C1 segment of cervical spinal cord (tissue), 14 donors: Measurements from ENCODE around the gene SNX18.

Source experiments
- DNase-seq, 14 donors: peaks; one replicate each; lab custom pipeline; 2025; lab: John Stamatoyannopoulos, UW

The SNX18 gene

DNA sequence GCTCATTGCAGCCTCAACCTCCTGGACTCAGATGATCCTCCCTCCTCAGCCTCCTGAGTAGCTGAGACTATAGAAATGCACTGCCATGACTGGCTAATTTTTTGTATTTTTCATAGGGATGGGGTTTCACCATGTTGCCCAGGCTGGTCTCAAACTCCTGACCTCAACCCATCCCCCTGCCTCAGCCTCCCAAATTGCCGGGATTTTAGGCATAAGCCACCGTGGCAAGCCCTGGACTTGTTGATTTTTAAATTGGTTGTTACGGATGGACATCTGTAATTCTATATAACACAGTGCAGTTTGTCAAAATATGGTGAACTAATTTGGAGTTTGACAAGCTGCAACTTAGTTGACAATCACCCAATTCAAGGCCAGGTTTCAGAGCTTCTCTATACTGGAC lies 22.7 kb downstream of the SNX18 start:
- DNase-seq = no peak

DNA sequence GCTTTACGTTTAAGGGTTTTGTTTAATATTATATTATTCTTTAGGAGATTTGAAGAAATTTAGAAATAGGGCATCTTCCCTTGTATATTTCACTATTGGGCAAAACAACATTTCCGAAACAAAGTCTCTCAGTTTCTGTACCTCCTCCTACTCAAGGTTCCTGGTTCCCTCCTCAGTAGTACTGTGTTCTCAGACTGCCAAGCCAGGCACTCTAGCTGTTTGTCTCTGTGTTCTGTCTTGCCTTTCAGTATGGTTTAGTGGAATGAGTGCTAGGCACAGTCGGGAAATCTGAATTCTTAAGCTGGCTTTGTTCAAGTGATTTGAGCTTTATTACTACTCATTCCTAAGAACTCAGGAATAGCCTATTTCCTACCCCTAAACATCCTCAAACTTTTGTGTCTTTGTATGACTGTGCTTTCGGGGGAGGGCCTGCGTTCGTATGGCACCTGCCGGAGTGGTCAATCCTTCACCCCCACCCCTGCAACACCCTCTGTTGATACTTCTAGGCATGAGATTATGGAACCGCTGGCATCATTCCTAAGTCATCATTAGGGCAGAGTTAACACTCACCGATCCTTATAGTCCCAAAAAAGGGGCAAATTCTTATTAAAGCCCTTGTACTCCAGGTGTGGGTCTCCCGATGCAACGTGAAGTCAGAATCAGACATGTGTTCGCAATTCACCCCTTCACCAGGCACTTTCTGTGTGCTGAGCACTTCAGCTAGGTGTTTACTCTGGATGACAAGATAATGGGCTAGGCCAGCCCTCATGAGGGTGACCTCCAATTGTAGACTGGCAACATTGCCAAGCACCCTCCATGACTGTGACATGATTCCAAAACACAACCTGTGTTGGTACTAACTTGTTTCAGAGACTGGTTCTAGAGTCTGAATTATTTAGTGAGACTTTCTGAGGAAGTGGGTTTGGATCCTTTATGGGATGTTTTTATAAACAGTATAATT lies 24.5 kb downstream of the SNX18 start:
- DNase-seq = no peak

DNA sequence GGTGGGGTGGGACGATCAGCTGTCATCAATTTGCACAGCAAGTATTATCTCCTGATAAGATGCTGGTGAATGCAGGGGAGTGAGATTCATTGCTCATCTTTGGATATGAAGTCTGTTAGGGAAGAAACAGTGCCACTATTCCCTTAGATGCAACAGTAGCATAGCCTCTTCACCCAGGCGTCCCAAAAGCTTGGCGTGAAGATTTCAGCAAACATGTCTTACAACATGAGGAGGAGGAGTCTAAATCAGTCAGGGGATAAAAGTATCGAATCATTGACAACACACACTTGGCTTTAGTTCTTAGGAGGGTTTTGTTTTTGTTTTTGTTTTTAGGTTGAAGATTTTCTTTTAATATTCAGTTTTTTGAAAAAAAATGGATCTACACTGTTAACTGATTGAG lies 26.5 kb downstream of the SNX18 start:
- DNase-seq = no peak

DNA sequence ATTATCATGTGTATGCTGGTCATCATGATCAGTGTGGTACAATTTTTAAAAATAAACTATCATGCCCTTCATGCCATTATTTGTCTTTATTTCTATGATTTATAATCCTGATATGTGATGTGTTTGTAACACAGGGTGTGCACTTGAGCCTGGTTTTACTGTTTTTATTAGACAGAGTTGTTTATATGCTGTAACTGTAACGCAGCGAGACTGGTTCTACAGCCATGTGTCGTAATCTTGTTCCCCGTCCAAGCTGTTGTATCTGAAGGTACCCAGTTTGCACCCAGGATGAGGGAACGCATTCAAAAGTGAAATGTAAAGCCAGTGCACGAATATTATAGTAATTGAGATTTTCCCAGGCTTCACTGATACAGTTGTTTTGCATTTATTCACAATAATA lies 28.2 kb downstream of the SNX18 start:
- DNase-seq = no peak

DNA sequence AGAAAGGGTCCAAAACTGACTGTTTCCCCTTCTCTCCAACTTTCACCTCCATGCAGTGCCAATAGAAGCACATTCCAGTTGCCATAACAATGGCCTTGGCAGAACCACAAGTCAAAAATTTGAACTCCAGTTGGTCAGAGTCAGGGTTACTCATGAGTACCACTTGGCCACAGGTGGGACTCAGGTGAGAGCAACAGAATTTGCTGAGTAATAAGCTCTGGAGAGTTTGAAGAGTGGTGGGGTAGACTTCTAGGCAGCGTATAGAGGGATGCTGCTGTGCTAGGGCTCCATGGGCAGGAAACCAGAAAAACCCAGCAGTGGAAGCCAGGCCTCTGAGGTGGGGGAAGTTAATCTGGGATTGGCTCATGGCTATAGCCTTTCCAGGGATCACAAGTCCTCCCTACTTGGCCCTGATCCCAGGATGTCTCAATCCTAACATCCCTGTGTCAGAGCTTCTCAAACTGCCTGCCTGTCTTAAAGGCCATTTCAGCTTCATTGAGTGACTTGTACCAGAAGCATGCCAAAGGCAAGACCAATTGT lies 30.2 kb downstream of the SNX18 start:
- DNase-seq = peak in 4 of 14 donors; percentile 13 to 37 (median 20)

DNA sequence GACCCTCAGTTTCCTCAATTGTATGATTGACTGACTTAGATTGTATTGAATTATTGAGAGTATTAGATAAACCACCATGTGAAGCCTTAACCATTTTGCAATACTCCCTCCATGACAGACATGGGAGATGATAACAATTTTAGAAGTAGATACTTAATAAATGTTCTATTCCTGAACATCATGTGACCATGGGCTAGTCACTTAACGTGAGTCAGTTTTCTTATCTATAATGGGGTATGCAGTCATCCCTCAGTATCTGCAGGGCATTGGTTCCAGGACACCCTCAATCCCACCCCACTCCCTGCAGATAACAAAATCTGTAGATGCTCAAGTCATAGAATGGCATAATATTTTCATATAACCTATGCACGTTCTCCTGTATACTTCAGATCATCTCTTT lies 31.0 kb downstream of the SNX18 start:
- DNase-seq = no peak

DNA sequence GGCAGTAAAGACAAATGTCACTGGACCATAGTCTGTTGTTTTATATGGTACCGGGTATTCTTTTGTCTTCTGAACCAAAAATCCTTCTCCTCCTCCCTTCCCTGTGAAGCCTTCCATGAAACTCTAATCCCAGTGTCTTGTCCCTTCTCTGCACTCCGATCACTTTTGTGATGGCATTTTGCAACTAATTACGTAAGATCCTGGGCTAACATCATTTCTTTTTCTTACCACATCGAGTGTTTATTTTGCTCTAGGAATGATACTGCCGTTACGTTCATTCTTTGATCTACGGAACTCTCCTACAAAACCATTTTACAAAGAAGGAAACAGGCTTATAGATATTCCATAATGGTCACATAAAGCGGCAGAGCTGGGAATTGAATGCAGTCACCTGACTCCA lies 33.7 kb downstream of the SNX18 start:
- DNase-seq = no peak

DNA sequence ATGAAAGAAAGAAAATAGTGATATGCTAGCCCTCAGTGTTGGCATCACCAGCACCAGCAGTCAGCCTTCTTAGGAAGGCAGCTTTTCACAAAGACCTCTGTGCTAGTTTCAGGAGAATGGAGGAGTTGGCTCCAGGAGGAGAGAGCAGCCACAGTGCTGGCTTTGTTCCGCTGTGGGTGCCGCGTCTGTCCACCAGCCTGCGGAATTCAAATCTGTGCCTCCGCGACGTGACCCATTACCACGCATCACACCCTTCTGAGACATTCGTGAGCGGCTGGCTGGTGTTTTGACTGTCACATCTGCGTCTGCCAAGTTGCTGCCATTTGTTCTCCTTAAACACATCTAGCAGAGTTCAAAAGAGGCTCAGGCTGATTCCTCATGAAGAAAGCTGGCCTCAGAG lies 34.4 kb downstream of the SNX18 start:
- DNase-seq = peak in 9 of 14 donors; percentile 18 to 64 (median 48)

DNA sequence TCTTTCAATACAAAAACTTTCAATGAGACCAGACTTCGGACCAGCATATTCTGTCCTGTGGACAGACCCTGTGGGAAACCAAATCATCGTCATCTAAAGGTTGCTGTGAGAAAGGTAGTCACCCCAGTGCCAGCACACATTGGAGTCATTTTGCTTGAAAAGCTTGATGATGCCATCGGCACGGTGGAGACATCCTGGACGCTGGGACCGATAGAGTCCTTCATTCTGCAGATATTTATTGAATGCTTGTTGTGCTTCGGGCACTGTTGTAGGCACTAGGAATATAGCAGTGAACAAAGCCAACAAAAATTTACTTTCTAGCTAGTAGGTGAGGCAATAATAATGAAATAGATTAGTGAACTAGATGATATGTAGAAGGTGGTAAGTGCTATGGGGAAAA lies 34.9 kb downstream of the SNX18 start:
- no peak for DNase-seq

DNA sequence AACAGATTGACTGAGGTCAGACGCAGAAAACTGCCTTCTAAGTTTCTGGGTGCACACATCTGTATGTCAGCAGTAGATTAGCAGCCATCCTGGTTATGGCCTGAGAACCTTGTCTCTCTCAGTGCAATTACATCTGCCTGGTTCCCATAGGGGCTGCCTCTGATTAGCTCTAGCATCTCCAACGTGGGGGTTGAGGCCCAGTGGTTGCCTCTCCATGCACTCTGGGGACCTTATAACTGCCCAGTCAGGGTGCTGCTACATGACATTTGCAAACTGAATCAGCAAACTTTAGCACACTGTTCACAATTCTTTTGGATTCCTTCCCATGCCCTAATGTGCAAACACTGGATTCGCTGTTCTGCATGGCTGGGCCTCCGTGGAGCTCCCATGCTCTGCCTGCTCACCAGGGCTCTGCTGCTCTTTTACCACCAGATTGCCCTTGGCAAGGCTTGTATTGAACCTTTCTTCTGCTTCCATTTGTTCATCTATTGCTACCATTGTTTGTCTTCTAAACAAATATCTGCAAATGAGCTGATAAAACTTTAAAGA lies 36.2 kb downstream of the SNX18 start:
- peak in 10 of 14 donors; percentile 14 to 79 (median 48) for DNase-seq

DNA sequence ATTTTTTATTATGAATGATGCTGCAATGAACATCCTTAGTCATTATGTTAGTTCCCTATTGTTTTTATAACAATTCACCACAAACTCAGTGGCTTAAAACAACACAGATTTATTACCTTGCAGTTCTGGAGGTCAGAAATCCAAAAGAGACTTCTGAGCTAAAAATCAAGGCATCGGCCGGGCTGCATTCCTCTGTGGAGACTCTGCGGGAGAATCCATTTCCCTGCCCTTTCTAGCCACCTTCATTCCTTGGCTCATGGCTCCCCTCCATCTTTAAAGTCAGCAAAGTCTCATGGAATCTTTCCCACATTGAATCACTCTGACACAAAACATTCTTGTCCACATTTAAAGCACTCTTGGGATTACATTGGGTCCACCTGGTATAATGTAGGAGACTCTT lies 38.6 kb downstream of the SNX18 start:
- DNase-seq = no peak

DNA sequence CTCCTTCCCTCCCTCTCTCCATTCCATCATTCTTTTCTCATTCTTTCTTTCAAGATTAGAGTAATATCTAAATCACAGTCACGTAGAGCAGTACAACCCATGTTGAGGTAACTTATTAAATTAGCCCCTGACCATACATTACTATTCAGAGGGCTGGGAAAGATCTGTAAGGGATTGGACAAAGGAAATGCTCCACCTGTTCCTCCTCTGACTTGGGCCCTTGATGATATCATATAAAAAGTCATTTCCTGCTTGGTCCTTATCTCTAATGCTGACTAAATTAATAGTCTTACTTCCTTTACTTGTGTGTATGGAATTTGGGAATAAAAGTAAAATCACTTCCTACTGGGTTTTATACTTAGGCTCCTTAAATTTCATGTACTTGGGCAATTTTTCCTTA lies 40.8 kb downstream of the SNX18 start:
- no peak for DNase-seq

DNA sequence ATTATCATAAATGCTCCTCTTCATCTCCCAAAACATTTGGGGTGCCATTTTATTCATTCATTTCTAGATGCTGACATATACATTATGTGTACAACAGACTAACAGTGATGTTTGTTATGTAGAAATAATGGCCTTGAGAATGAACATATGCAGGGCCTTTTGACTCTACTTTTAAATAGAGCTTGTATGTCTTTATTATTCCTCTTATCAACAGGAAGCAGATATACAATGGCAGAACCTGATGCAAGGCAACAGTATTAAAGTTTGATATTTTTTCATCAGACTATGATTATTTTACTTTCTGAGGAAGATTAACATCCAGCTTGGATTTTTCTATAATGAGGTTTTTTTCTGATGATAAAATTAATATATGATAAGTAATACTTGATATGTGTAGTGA lies 44.1 kb downstream of the SNX18 start:
- DNase-seq = no peak

DNA sequence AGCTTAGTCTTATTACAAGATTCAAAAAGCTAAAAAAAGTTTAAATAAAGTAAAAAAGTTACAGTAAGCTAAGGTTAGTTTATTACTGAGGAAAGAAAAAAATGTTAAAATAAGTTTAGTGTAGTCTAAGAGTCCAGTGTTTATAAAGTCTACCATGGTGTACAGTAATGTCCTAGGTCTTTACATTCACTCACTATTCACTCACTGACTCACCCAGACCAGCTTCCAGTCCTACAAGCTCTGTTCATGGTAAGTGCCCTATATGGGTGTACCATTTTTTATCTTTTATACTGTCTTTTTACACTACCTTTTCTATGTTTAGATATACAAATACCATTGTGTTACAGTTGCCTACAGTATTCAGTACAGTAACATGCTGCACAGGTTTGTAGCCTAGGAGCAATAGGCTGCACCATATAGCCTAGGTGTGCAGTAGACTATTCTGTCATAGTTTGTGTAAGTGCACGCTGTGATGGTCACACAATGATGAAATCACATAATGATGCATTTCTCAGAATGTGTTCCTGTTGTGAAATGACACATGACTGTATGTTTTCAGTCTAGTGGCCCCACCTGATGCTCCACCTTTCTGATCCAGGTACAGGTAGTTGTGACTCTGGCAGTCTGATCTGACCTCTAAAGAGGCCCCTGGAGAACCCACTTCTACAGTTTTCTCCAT lies 45.7 kb downstream of the SNX18 start:
- DNase-seq = no peak

DNA sequence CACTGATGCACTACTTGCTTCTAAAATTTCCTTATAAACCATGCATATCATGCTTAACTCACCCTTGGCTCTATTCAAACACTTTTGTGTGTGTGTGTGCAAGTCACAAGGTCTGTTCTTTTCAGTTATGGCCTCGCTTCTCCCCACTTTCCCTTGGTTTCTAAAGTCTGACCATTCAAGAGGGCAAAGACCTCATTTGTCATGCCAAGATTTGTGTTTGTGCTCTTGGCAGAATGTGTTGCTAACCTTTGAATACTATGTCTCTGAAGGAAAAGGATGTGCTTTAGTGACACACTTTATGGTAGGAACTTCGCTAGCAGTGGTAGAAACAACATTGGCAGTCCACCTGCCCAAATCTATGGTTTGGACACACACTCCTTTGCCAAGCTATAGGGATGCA lies 50.4 kb downstream of the SNX18 start:
- DNase-seq = no peak

DNA sequence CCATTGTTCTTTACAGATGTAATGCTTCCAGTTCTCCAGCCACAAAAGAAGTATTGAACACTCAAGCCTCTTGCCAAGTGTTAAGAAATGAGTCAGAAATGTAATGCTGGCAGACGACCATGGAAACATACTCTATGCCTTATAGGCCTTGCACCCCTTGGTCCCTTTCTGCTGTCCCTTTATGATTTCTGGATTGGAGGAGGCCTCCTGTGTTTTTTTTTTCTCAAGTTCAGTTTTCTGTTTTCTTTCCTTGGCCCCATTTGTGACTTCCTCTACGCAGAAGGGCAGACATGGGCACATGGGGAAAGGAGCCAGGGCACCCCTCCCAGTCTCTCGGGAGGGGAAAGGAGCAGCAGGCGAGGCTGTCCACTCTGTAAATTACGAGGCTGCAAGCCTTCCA lies 53.4 kb downstream of the SNX18 start:
- peak in 7 of 14 donors; percentile 4 to 28 (median 21) for DNase-seq

DNA sequence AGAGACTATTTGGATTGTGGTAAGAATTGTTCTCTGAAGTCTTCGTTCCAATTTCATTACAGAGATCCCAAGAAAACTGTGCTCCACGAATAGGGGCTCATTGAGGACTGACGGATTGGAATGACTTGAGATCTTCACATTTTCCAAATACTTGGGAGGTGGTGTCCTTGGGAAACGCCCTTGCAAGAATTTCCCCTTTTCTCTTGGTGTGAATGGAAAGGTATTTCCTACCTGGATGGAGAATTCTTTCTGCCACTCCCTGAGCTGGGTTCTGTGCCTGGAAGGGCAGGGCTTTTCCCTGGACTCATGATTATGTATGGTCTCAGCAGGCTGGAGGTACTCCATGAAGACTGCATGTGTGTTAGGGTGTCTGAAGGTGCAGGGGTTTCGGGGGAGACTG lies 53.9 kb downstream of the SNX18 start:
- DNase-seq = no peak

DNA sequence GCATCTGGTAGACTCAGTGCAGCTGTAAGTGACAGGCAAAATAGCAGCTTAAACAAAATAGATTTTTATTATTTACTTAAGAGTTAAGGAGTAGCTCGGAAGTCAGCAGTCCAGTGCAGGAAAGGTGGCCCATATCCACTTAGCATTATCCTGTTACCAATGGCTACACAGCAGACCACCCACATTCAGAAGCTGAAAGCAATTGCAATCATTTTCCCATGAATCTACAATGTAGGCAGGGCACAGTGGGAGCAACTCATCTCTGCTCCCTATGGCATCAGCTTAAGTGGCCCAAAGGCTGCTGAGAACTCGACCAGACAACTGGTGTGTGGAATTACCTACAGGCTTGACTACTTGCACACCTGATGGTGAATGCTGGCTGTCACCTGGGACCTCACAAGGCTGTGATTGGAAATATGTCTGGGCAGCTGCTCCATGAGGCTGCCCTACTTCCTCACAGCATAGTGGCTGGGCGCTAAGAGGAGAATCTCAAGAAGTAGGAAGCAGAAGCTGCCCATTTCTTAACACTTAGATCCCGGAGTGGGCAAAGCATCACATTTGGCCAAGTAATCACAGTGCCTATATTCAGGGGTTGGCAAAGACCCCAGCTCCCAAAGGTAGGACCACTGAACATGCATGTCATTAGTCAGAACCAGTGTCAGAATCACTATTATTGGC lies 56.4 kb downstream of the SNX18 start:
- no peak for DNase-seq

DNA sequence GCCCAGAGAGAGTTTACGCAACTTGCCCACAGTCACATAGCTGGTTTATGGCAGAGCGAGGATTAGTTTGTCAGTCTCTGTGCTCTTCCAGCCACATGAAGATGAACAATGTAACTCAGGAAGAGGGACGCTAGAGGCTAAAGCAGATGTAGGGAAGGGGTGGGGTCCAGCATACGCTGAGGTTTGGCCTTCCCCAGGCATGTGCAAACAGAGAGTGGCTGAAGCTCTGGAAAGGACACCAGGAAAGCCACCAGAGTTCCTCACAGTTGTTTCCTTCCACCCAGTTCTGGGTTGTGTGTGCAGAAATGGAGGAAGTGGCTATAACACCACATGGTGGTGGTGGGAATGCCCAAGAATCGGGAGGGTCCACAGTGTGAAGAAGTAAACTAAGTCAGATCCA lies 60.0 kb downstream of the SNX18 start:
- no peak for DNase-seq

DNA sequence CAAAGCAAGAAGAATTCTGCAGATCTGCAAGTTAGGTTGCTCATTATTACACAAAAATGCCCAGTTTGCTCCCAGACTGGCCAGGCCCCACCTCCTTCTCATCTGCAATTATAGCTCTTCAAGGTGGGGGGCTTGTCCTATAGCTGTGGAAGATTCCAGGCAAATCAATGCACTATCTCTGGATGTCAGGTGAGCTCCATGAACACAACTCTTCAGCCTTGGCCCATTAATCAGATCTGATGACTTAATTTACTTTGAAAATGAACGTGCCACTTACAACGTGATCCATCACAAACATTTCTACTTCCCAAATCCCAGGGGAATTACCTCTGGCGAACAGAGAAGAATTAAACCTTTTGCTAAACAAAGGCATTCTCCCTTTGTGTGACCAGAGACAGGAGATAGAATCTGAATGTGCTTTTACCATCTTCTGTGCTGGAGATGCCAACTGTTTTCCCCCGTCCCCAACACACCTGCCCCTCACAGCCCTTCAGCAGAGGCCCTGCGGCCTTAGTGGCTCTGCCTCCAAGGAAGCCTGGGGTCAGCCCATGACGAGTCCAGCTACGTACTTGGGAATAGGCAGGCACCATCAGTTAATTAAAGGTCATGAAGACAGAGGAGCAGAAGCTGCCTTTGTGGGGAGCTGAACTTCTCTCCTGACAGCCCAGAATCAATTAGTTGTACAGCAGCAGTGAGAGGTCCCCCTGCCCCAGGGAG lies 60.5 kb downstream of the SNX18 start:
- no peak for DNase-seq
